C4-2B (cell line): Measurements from ENCODE around the gene GPR17.

Experiments
- H3K27ac ChIP-seq: fragments of 450-650 bp; 2 replicates; pipeline ENCODE4 v1.5.1; 2017
- ZFX ChIP-seq: fragments of 450-650 bp; IDR thresholded peaks from 2 replicates; pipeline ENCODE4 v1.6.1; 2017
- TF ChIP-seq, protein P1 (sequence below): fragments of 450-650 bp; conservative IDR thresholded peaks from 2 replicates; pipeline ENCODE4 v1.5.1; 2017; ENCODE audit warnings: mild to moderate bottlenecking

Gene GPR17

DNA sequence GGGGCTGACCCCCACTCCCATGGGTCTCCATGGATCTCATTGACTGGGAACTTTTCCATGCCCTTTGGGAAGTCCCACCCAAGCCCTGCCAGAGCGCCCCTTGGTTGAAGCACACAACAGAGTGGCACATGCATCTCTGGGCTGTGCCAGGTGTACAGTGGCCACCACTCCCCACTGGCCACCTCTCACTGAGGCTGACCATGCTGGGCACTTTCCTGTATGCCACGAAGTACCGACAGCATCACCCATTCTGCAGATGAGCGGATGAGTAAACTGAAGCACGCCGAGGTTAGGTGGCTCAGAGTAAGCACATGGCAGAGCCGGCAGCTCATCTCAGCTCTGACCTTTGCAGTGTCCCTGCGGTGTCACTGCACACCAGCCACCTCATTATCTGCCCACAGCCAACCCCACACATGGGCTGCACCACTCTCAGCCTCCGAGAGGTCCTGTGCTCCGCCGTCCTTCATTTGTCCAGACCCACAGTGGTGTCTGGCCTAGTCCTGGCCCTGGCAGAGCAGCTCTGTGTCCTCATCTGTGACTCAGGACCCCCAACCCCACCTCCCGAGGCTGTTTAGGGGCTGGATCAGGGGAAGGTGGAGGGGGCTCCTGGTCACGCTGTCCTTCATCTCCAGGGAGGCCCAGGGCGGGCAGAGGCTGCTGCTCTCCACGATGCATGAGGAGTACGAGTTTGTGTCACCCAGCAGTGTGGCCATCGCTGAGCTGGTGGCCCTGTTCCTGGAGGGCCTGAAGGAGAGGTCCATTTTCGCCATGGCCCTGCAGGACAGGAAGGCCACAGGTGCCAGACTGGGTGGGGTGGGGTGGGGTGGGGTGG lies 18.0 kb upstream of the GPR17 start:
- no peak for TF ChIP-seq ZFX
- TF ChIP-seq, protein P1, sequence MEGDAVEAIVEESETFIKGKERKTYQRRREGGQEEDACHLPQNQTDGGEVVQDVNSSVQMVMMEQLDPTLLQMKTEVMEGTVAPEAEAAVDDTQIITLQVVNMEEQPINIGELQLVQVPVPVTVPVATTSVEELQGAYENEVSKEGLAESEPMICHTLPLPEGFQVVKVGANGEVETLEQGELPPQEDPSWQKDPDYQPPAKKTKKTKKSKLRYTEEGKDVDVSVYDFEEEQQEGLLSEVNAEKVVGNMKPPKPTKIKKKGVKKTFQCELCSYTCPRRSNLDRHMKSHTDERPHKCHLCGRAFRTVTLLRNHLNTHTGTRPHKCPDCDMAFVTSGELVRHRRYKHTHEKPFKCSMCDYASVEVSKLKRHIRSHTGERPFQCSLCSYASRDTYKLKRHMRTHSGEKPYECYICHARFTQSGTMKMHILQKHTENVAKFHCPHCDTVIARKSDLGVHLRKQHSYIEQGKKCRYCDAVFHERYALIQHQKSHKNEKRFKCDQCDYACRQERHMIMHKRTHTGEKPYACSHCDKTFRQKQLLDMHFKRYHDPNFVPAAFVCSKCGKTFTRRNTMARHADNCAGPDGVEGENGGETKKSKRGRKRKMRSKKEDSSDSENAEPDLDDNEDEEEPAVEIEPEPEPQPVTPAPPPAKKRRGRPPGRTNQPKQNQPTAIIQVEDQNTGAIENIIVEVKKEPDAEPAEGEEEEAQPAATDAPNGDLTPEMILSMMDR = no peak
- no peak overlapping the region for H3K27ac ChIP-seq

DNA sequence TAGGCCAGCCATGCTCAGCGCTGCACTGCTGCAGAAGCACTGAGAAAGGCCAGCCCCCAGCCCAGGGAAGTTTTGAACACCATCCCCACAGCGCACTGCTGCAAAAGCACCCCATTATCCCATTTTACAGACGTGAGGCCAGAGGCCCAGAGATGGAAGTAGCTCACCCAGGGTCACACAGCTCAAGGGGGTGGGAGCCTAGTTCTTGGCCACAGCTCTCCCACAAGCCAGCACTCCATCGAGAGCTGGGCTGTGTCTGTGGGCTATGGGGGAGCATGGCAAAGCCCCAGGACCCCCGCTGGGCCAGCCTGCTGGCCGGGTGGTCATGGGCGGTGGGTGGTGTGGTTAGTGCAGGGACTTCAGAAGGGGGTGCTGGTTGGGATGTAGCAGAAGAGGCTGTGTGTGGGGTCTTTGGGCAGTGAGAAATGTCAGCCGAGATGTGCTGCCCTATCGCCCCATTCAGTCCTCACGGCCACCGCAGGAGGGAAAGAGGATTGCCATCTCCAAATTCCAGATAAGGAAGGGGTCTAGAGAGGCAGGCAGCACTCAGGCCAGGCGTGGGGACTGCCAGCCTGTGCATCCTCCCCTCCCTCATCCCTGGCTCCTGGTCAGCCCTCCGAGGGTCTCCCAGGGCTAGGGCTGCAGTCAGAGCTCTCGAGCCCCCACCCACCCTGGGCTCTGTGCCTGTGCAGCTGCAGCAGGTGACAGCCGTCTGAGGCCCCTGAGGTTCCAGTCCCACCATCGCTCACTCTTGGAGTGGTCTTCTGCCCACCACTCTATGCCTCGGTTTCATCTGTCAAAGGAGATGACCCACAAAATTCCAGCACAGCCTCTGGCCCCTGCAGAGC lies 17.0 kb upstream of the GPR17 start:
- H3K27ac ChIP-seq = no peak overlapping the region
- TF ChIP-seq ZFX = no peak
- TF ChIP-seq, protein P1 = no peak

DNA sequence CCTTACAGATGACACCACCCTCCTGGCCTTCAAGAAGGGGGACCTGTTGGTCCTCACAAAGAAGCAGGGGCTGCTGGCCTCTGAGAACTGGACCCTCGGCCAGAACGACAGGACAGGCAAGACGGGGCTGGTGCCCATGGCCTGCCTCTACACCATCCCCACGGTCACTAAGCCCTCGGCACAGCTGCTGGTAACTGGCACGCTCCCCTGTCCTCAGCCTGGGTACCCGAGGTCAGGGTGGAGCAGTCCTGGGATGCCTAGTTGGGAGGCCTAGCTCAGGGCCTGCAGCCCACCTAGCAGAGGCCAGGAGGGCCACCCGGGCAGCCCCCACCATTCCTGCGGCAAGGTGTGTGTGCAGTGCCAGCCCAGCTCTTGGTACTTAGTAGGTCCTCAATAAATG lies 16.3 kb upstream of the GPR17 start:
- H3K27ac ChIP-seq = no peak overlapping the region
- TF ChIP-seq, protein P1 = no peak
- TF ChIP-seq ZFX = no peak

DNA sequence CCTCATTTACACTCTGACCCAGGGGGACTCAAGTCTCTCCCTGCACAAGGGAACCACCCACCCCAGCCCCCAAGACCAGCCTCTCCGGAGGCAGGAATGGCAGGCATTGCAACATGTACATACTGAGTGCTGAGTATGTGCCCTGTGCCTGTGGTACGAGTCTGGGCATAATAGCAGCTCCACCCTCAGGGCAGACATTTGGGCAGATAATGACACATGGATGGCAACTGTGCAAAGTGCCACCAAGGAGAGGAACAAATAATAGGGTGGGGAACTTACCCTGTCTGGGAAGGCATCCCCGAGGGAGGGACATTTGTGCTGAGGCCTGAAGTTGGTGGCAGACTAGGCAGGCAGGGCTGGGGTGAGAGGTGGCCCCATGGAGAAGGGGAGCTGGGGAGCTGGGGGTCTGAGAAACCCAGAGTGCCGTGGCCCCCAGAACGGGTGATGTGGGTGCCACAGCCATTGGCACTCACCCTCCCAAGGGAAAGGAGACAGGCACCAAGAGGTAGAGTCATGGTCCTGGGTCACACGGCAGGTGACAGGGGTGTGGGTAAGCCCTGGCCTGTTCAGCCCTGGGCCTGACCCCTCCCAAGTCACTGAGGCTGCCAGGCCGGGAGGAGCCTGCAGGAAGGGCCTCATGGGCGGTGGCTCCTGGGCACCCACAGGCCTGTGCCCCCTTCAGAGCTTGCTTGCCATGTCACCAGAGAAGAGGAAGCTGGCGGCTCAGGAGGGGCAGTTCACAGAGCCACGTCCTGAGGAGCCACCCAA lies 15.7 kb upstream of the GPR17 start:
- H3K27ac ChIP-seq = no peak overlapping the region
- TF ChIP-seq, protein P1 = no peak
- no peak for TF ChIP-seq ZFX

- no peak for TF ChIP-seq ZFX
- TF ChIP-seq, protein P1 = no peak
- H3K27ac ChIP-seq = no peak overlapping the region
Measured at GRCh38 chr2:127630864-127631540, 15.0 kb upstream of the GPR17 start.

- H3K27ac ChIP-seq = no peak overlapping the region
- TF ChIP-seq, protein P1 = no peak
- TF ChIP-seq ZFX = no peak
Measured at GRCh38 chr2:127631541-127631996, 14.4 kb upstream of the GPR17 start.
